GM19455 (cell line): ENCODE data around the gene IL1RAPL2.

Experiments used
- ATAC-seq: cut with Tn5 transposase; IDR thresholded peaks from one replicate; pipeline ENCODE4 v1.9.1; 2021; ENCODE audit not compliant: unreplicated experiment

IL1RAPL2 gene

GRCh38 chrX:105349476-105349875 is 783.5 kb downstream of the IL1RAPL2 start:
- no peak for ATAC-seq

- ATAC-seq: no peak
Measured at GRCh38 chrX:105375816-105376215, 809.8 kb downstream of the IL1RAPL2 start.

GRCh38 chrX:105424729-105425128 is 858.7 kb downstream of the IL1RAPL2 start:
- ATAC-seq: no peak

- ATAC-seq: no peak
Measured at GRCh38 chrX:105451401-105451800, 885.4 kb downstream of the IL1RAPL2 start.

GRCh38 chrX:105458846-105459245 is 892.8 kb downstream of the IL1RAPL2 start:
- no peak for ATAC-seq

- ATAC-seq: no peak
Measured at GRCh38 chrX:105460376-105460775, 894.4 kb downstream of the IL1RAPL2 start.

GRCh38 chrX:105461016-105461415 is 895.0 kb downstream of the IL1RAPL2 start:
- ATAC-seq: no peak

- ATAC-seq: no peak
Measured at GRCh38 chrX:105462186-105462585, 896.2 kb downstream of the IL1RAPL2 start.

- no peak for ATAC-seq
Measured at GRCh38 chrX:105463473-105463872, 897.5 kb downstream of the IL1RAPL2 start.

- ATAC-seq: no peak
Measured at GRCh38 chrX:105464618-105465017, 898.6 kb downstream of the IL1RAPL2 start.

GRCh38 chrX:105468741-105469140 is 902.7 kb downstream of the IL1RAPL2 start:
- no peak for ATAC-seq

GRCh38 chrX:105471597-105471996 is 905.6 kb downstream of the IL1RAPL2 start:
- ATAC-seq: no peak

GRCh38 chrX:105475801-105476200 is 909.8 kb downstream of the IL1RAPL2 start:
- no peak for ATAC-seq

- ATAC-seq: no peak
Measured at GRCh38 chrX:105477351-105477750, 911.4 kb downstream of the IL1RAPL2 start.

- ATAC-seq: no peak
Measured at GRCh38 chrX:105480646-105481310, 914.8 kb downstream of the IL1RAPL2 start.

- ATAC-seq: no peak
Measured at GRCh38 chrX:105483011-105483410, 917.0 kb downstream of the IL1RAPL2 start.

- ATAC-seq: no peak
Measured at GRCh38 chrX:105488716-105489115, 922.7 kb downstream of the IL1RAPL2 start.

GRCh38 chrX:105495376-105495775 is 929.4 kb downstream of the IL1RAPL2 start:
- no peak for ATAC-seq

GRCh38 chrX:105502336-105502735 is 936.3 kb downstream of the IL1RAPL2 start:
- ATAC-seq: no peak

GRCh38 chrX:105515561-105515960 is 949.6 kb downstream of the IL1RAPL2 start:
- no peak for ATAC-seq

GRCh38 chrX:105526431-105526830 is 960.4 kb downstream of the IL1RAPL2 start:
- ATAC-seq: no peak

GRCh38 chrX:105527759-105528158 is 961.8 kb downstream of the IL1RAPL2 start:
- ATAC-seq: no peak

GRCh38 chrX:105533951-105534350 is 968.0 kb downstream of the IL1RAPL2 start:
- ATAC-seq: no peak
